T-helper 9 cell (primary cell): ENCODE measurements around the gene IDS.

ENCODE experiments used
- DNase-seq: peaks from one replicate; pipeline ENCODE4 v3.0.0-alpha.2; 2020

IDS gene

DNA sequence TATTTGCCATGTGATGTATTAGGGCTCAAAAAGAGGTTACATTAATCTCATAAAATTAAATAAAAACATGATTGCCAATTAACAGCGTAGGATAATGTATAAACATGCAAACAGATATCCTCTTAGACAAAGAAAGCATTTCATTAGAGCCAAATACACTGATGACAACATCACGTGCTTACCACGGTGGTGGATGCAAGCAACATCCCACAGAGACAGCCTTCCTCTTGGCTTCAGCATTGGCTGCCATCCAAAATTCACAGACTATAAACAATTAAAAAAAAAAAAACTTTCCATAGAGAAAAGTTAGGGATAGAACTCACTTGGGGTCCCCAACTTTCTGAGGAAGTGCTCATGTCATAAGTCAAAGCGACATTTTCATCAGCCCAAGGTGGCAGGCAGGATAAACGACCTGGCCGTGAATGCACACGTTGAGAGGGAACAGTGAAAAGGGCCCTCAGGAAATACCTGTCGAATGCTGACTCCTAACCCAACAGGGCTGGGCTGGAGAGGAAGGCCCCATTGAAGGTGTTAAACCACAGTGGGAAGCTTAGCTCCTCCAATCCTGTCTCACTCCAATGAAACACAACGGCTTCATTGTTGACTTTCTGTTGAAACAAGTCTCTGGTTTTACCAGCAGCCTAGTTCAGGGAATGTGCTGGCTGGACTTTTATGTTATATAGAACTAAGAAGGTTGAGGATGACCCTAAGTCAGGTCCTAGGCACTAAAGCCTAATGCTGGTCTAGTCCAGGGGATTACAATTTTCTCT, 48.4 kb downstream of the IDS start:
- no peak for DNase-seq

DNA sequence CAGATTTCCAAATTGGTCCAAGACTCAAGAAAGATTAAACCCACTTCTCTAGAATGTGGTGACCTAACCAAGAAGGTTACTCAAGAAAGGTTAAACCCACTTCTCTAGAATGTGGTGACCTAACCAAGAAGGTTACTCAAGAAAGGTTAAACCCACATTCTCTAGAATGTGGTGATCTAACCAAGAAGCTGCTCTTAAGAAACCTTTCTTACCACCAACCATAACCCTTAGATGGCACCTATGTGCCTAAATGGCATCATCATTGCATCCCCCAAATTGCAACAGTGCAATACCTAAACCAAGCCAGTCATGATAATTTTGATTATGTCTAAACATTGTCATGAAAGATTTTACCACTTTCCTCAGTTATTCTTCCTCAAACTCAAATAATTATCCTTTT, 49.2 kb downstream of the IDS start:
- DNase-seq: no peak

DNA sequence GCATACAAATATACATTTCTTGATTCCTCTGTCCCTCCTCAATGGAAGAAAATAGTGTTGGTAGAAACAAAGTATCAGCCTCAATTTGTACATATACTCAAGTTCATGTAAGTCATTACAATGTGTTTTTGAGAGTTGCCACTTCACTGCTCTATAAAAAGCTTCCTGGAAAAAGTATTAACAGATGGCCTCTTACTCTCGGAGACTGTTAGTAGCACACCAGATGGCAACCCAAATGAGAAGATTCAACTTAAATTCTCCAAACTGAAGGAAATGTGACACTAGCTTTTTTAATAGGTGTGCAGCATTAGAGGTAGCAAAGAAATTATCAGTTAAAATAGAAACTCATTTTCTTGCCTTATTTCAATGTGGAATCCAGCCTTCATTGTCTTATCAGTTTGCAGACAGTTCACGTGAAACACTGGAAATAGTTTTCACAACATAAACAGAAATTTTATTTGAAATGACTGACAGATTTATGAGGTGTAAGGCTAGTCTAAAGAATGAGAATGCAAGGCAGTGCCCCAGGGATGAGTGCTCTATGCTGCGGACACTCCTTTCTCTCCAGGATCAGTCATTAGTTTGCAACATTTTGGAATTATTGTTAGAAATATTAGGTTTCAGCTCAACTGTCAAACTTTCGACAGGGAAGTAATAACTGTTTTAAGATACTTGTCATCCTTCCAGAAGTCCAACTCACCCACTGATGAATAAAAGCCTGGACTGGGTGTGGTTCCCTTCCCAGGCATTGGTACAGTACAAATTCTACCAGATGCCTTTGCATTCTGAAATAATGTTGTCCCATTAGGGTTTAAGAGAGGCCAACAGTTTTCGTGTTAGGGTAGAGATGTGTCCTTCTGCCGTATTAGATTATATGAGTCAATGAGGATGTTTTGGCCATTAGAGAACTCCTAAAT, 50.9 kb downstream of the IDS start:
- no peak for DNase-seq

DNA sequence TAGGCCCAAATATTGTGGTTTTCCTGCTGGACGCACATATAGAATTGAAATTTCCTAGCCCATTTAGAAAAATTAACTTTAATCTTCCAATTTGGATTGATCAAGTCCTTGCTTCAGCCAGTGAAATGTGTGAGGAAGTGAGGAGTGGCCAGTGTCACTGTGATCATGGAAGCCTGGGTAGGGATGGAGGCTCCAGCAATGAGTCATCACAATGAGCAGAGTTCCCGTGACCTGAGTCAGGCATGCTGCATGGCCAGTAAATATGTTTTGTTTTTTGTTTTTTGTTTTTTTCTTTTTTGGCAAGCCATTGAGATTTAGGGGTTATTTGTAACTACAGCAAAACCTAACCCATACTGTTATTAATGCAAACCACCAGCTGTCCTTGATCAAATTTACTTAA, 52.1 kb downstream of the IDS start:
- no peak for DNase-seq

DNA sequence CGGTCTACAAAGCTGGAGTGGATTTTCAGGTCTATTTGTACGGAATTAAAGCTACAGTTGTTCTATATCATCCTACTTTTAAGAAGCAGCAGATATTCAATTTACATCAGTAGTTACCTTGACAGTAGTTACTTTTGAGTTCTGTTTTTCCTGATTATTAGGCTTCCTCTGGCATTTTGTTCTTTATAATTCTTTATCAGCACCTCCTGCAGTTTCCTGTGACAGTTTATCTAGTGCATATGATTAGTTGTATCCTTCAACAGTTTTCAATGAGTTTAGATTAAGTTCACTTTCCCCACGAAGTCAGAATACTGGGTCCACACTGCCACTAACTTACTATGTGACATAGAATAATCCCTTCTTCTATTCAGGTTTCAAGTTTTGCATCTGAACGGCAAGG, 71.7 kb downstream of the IDS start:
- no peak for DNase-seq

DNA sequence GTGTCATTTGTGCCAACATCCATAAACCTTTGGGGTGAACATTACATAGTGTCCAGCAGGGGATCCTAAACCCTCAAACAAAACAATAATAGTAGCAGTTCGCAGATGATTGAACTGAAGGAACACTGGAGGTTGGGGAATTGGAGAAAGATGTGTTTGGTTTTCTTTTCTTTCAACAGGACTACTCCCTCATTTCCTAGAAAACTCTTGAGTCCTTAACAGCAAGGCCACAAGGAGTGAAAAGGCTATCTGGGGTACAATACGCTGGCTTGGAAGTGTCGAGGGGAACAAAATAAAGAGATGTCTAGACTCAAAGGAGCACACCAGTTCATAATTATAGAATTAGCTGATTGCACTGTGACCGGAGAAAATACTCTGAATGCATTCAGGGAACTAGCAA, 72.1 kb downstream of the IDS start:
- DNase-seq: no peak
